Putamen (tissue), 1 donor: ENCODE results near the gene SLC25A4.

Experiments
- DNase-seq: peaks from one replicate; pipeline ENCODE4 v3.0.0-alpha.2; 2016; ENCODE audit warnings: low spot score

SLC25A4 gene

GRCh38 chr4:185120631-185120946 is 22.5 kb upstream of the SLC25A4 start:
- DNase-seq: no peak

- no peak for DNase-seq
Measured at GRCh38 chr4:185122681-185123345, 20.3 kb upstream of the SLC25A4 start.

- no peak for DNase-seq
Measured at GRCh38 chr4:185124006-185124405, 19.1 kb upstream of the SLC25A4 start.

- no peak for DNase-seq
Measured at GRCh38 chr4:185127021-185127925, 15.8 kb upstream of the SLC25A4 start.

- DNase-seq: peak; percentile 12
Measured at GRCh38 chr4:185128272-185129119, 14.6 kb upstream of the SLC25A4 start.

- DNase-seq: peak; percentile 41
Measured at GRCh38 chr4:185134307-185134869, 8.7 kb upstream of the SLC25A4 start.

GRCh38 chr4:185137233-185137925 is 5.7 kb upstream of the SLC25A4 start:
- no peak for DNase-seq

- DNase-seq: no peak
Measured at GRCh38 chr4:185138161-185138560, 4.9 kb upstream of the SLC25A4 start.

GRCh38 chr4:185139736-185140135 is 3.3 kb upstream of the SLC25A4 start:
- no peak for DNase-seq

- DNase-seq: no peak
Measured at GRCh38 chr4:185141777-185142176, 1.3 kb upstream of the SLC25A4 start.

- no peak for DNase-seq
Measured at GRCh38 chr4:185142564-185142911, 528 bp upstream of the SLC25A4 start.

GRCh38 chr4:185143601-185143969 is 519 bp downstream of the SLC25A4 start:
- DNase-seq: peak; percentile 50

- peak; percentile 23 for DNase-seq
Measured at GRCh38 chr4:185144601-185145240, 1.7 kb downstream of the SLC25A4 start.

GRCh38 chr4:185145572-185145971 is 2.5 kb downstream of the SLC25A4 start:
- DNase-seq: peak; percentile 15

GRCh38 chr4:185149392-185149791 is 6.3 kb downstream of the SLC25A4 start:
- no peak for DNase-seq

GRCh38 chr4:185151296-185151695 is 8.2 kb downstream of the SLC25A4 start:
- DNase-seq: no peak

GRCh38 chr4:185165605-185166063 is 22.6 kb downstream of the SLC25A4 start:
- no peak for DNase-seq

- no peak for DNase-seq
Measured at GRCh38 chr4:185167234-185167633, 24.2 kb downstream of the SLC25A4 start.

GRCh38 chr4:185171373-185172071 is 28.5 kb downstream of the SLC25A4 start:
- no peak for DNase-seq

GRCh38 chr4:185179488-185179887 is 36.4 kb downstream of the SLC25A4 start:
- no peak for DNase-seq
